Activated CD8-positive, alpha-beta memory T cell treated with anti-CD3 and anti-CD28 coated beads, Interleukin-2, amount 50 U/mL, for 24 hours (primary cell): ENCODE data around the gene INHBA.

Experiments
- DNase-seq: peaks from one replicate; pipeline ENCODE4 v3.0.0-alpha.2; 2020; ENCODE audit errors: extremely low read depth

Gene INHBA

GRCh38 chr7:41711283-41712064, 8.6 kb upstream of the INHBA start:
- DNase-seq, result no peak

- no peak for DNase-seq
Measured at GRCh38 chr7:41710838-41711237, 7.9 kb upstream of the INHBA start.

GRCh38 chr7:41709621-41710020, 6.7 kb upstream of the INHBA start:
- no peak for DNase-seq

GRCh38 chr7:41708581-41709358, 5.9 kb upstream of the INHBA start:
- DNase-seq, result no peak

GRCh38 chr7:41706228-41706930, 3.5 kb upstream of the INHBA start:
- DNase-seq, result no peak

- DNase-seq, result no peak
Measured at GRCh38 chr7:41705109-41705901, 2.4 kb upstream of the INHBA start.

GRCh38 chr7:41701068-41701941, 1.6 kb downstream of the INHBA start:
- no peak for DNase-seq

- DNase-seq, result no peak
Measured at GRCh38 chr7:41700044-41700471, 2.8 kb downstream of the INHBA start.

- DNase-seq, result no peak
Measured at GRCh38 chr7:41699516-41699915, 3.4 kb downstream of the INHBA start.

- no peak for DNase-seq
Measured at GRCh38 chr7:41698726-41699125, 4.2 kb downstream of the INHBA start.

GRCh38 chr7:41698114-41698513, 4.8 kb downstream of the INHBA start:
- DNase-seq, result no peak

GRCh38 chr7:41696323-41696916, 6.5 kb downstream of the INHBA start:
- DNase-seq, result no peak

GRCh38 chr7:41695661-41696322, 7.1 kb downstream of the INHBA start:
- no peak for DNase-seq

GRCh38 chr7:41694495-41694894, 8.4 kb downstream of the INHBA start:
- no peak for DNase-seq

- no peak for DNase-seq
Measured at GRCh38 chr7:41693150-41693997, 9.5 kb downstream of the INHBA start.

GRCh38 chr7:41692251-41692650, 10.6 kb downstream of the INHBA start:
- no peak for DNase-seq

GRCh38 chr7:41691286-41692190, 11.4 kb downstream of the INHBA start:
- DNase-seq, result no peak

- DNase-seq, result no peak
Measured at GRCh38 chr7:41689815-41690214, 13.1 kb downstream of the INHBA start.
